Head of caudate nucleus (tissue), 42 donors: Measurements from ENCODE around the gene TCN1.
"Not testable (repeated sequence)": the region's sequence is repeated elsewhere in the genome, so short reads cannot be mapped to it uniquely, and the experiment has no call there.

ENCODE experiments used
- DNase-seq, 42 donors: peaks; one replicate each; pipeline versions ENCODE4 v3.0.0 to v3.0.0-alpha.2; 2020 to 2021; ENCODE audit warnings: mixed read lengths in 7 of 42
- intact Hi-C: fragments of 100-400 bp; cut with DNase I; formaldehyde crosslinking; loops from one replicate; pipeline ENCODE4 v1.15.0; 2022

Gene TCN1

GRCh38 chr11:59866397-59866796, at the start of gene TCN1:
Gene TCN1, minus strand, starts transcription at chr11:59866487. Its CDS starts 17 bp downstream, at chr11:59866470.
- DNase-seq, result no peak
- intact Hi-C loops, result no loop called here

GRCh38 chr11:59903569-59903968, 37.3 kb upstream of the TCN1 start:
- intact Hi-C loops, DNase-seq: not testable (repeated sequence)

GRCh38 chr11:59901306-59901705, 35.0 kb upstream of the TCN1 start:
- intact Hi-C loops, result no loop called here

GRCh38 chr11:59900366-59901126, 34.3 kb upstream of the TCN1 start:
- intact Hi-C loops, result no loop called here
- DNase-seq, result peak in 3 of 42 donors; percentile 2 to 11 (median 8)

More at GRCh38 chr11:59901306-59901705, 35.0 kb upstream of the TCN1 start:
- DNase-seq, result peak in 15 of 42 donors; percentile 2 to 56 (median 15)

GRCh38 chr11:59899532-59899931, 33.2 kb upstream of the TCN1 start:
- intact Hi-C loops, result no loop called here

GRCh38 chr11:59898650-59899049, 32.4 kb upstream of the TCN1 start:
- intact Hi-C loops, result no loop called here

More at GRCh38 chr11:59899532-59899931, 33.2 kb upstream of the TCN1 start:
- no peak for DNase-seq

GRCh38 chr11:59898046-59898445, 31.8 kb upstream of the TCN1 start:
- intact Hi-C loops, result no loop called here
- DNase-seq, result no peak

More at GRCh38 chr11:59898650-59899049, 32.4 kb upstream of the TCN1 start:
- DNase-seq, result no peak

GRCh38 chr11:59894616-59895015, 28.3 kb upstream of the TCN1 start:
- intact Hi-C loops, result no loop called here
- DNase-seq, result no peak

- DNase-seq, result no peak
- intact Hi-C loops, result no loop called here
Observed at GRCh38 chr11:59891781-59892181, 25.5 kb upstream of the TCN1 start.

- intact Hi-C loops, DNase-seq: not testable (repeated sequence)
Observed at GRCh38 chr11:59887156-59887555, 20.9 kb upstream of the TCN1 start.

GRCh38 chr11:59883597-59883996, 17.3 kb upstream of the TCN1 start:
- intact Hi-C loops, result no loop called here
- no peak for DNase-seq

GRCh38 chr11:59879567-59879966, 13.3 kb upstream of the TCN1 start:
- no peak for DNase-seq
- intact Hi-C loops, result no loop called here

- intact Hi-C loops, result no loop called here
- no peak for DNase-seq
Observed at GRCh38 chr11:59878575-59878974, 12.3 kb upstream of the TCN1 start, which contains the start of gene OOSP3. Gene OOSP3, plus strand, starts transcription at chr11:59878782. Its CDS starts 27 bp downstream, at chr11:59878809.

GRCh38 chr11:59877784-59878183, 11.5 kb upstream of the TCN1 start:
- intact Hi-C loops, result no loop called here
- DNase-seq, result no peak

GRCh38 chr11:59877325-59877724, 11.0 kb upstream of the TCN1 start:
- intact Hi-C loops, result no loop called here
- no peak for DNase-seq

- DNase-seq, result no peak
- intact Hi-C loops, result no loop called here
Observed at GRCh38 chr11:59875856-59876519, 9.7 kb upstream of the TCN1 start.

- intact Hi-C loops, result no loop called here
- no peak for DNase-seq
Observed at GRCh38 chr11:59872076-59872475, 5.8 kb upstream of the TCN1 start.

GRCh38 chr11:59867946-59868345, 1.7 kb upstream of the TCN1 start:
- intact Hi-C loops, result no loop called here
- no peak for DNase-seq

GRCh38 chr11:59866836-59867235, 549 bp upstream of the TCN1 start:
- intact Hi-C loops, result no loop called here
- no peak for DNase-seq

- peak in 2 of 42 donors; percentile 1 to 11 for DNase-seq
- intact Hi-C loops, result no loop called here
Observed at GRCh38 chr11:59865031-59865430, 1.3 kb downstream of the TCN1 start.
